Astrocyte (in vitro differentiated cells and primary cell): ENCODE results near the gene FAM199X. TPM values are rescaled to one million over a fixed set of nuclear protein-coding genes. Genes with fewer than 3 reads are reported as not detected.

ENCODE experiments used
- DNase-seq: peaks from one replicate; pipeline ENCODE4 v3.0.0-alpha.2; 2010; ENCODE audit warnings: low read depth
- FAIRE-seq: peaks from 2 replicates; lab custom pipeline; 2011; peaks lifted over from hg19 to GRCh38; lab: Jason Lieb, UNC
- H2AFZ ChIP-seq: 2 replicates; pipeline ENCODE4 v1.6.0; 2012; ENCODE audit warnings: low read depth, low read length, inconsistent platforms
- H3K27ac ChIP-seq: 2 replicates; pipeline ENCODE4 v1.5.1; 2011; ENCODE audit warnings: low read depth, low read length, inconsistent platforms
- H3K27me3 ChIP-seq: 2 replicates; pipeline ENCODE4 v1.6.0; 2011; ENCODE audit warnings: low read length, inconsistent platforms; ENCODE audit not compliant: insufficient read depth
- H3K36me3 ChIP-seq: 2 replicates; pipeline ENCODE4 v1.5.1; 2011; ENCODE audit warnings: low read length, inconsistent platforms; ENCODE audit not compliant: insufficient read depth
- H3K4me1 ChIP-seq: 2 replicates; pipeline ENCODE4 v1.5.1; 2011; ENCODE audit warnings: low read length, inconsistent platforms; ENCODE audit not compliant: insufficient read depth
- H3K4me2 ChIP-seq: 2 replicates; pipeline ENCODE4 v1.6.0; 2012; ENCODE audit warnings: low read length, inconsistent platforms
- H3K4me3 ChIP-seq: 2 replicates; pipeline ENCODE4 v1.5.1; 2011; ENCODE audit warnings: low read depth, mild to moderate bottlenecking, low read length, inconsistent platforms; ENCODE audit not compliant: insufficient read depth
- H3K79me2 ChIP-seq: 2 replicates; pipeline ENCODE4 v1.6.0; 2012; ENCODE audit warnings: mild to moderate bottlenecking, low read length, inconsistent platforms; ENCODE audit not compliant: insufficient read depth
- H3K9ac ChIP-seq: 2 replicates; pipeline ENCODE4 v1.6.0; 2012; ENCODE audit warnings: mild to moderate bottlenecking, low read length, inconsistent platforms
- H3K9me3 ChIP-seq: 2 replicates; pipeline ENCODE4 v1.5.1; 2012; ENCODE audit warnings: low read depth, mild to moderate bottlenecking, low read length, inconsistent platforms; ENCODE audit not compliant: insufficient read depth
- H4K20me1 ChIP-seq: 2 replicates; pipeline ENCODE4 v1.6.0; 2012; ENCODE audit warnings: low read length, inconsistent platforms; ENCODE audit not compliant: insufficient read depth
- H3K27ac Mint-ChIP-seq: one replicate; pipeline ENCODE4 v1.8.0; 2021; ENCODE audit warnings: mild to moderate bottlenecking, mixed read lengths; ENCODE audit not compliant: unreplicated experiment
- H3K27me3 Mint-ChIP-seq: one replicate; pipeline ENCODE4 v1.8.0; 2021; ENCODE audit warnings: low read depth, mixed read lengths; ENCODE audit not compliant: unreplicated experiment
- H3K36me3 Mint-ChIP-seq: one replicate; pipeline ENCODE4 v1.8.0; 2021; ENCODE audit warnings: low read depth, mixed read lengths; ENCODE audit not compliant: unreplicated experiment
- H3K4me1 Mint-ChIP-seq: one replicate; pipeline ENCODE4 v1.8.0; 2021; ENCODE audit warnings: low read depth, mixed read lengths; ENCODE audit not compliant: unreplicated experiment
- H3K4me3 Mint-ChIP-seq: one replicate; pipeline ENCODE4 v1.8.0; 2021; ENCODE audit warnings: mild to moderate bottlenecking, moderate library complexity, mixed read lengths; ENCODE audit not compliant: unreplicated experiment
- H3K9me3 Mint-ChIP-seq: one replicate; pipeline ENCODE4 v1.8.0; 2021; ENCODE audit warnings: mild to moderate bottlenecking, mixed read lengths; ENCODE audit not compliant: unreplicated experiment
- CTCF ChIP-seq: IDR thresholded peaks from 2 replicates; pipeline ENCODE4 v1.5.1; 2011; ENCODE audit warnings: low read depth, mild to moderate bottlenecking, inconsistent platforms, low read length, moderate library complexity; ENCODE audit not compliant: insufficient read depth
- EZH2 ChIP-seq: IDR thresholded peaks from 2 replicates; pipeline ENCODE4 v1.6.1; 2012; ENCODE audit warnings: mild to moderate bottlenecking, low read length, inconsistent platforms; ENCODE audit not compliant: insufficient read depth
- total RNA-seq: library from RNA; stranded (reverse); gene quantifications from 2 replicates; pipeline ENCODE4 v1.2.1, GENCODE V29; 2021

The FAM199X gene
- total RNA-seq, 1 donor from 2014 or later = 28.8 TPM

- no peak overlapping the region for H3K27ac ChIP-seq
- H3K9me3 ChIP-seq = no peaks in the 10 kb centered on the region
- peaks cover 6% of the 10 kb centered on the region for H3K36me3 Mint-ChIP-seq
- no peaks in the 10 kb centered on the region for H3K36me3 ChIP-seq
- no peaks in the 10 kb centered on the region for H3K4me1 ChIP-seq
- H3K4me1 Mint-ChIP-seq = peaks cover 6% of the 10 kb centered on the region
- TF ChIP-seq EZH2 = no peak
- no peak for TF ChIP-seq CTCF
- peak; percentile 17 for FAIRE-seq
- H3K27me3 ChIP-seq = no peaks in the 10 kb centered on the region
- DNase-seq = no peak
- no peak overlapping the region for H3K4me3 ChIP-seq
- H3K9ac ChIP-seq = no peak overlapping the region
- H4K20me1 ChIP-seq = no peaks in the 10 kb centered on the region
- no peak overlapping the region for H2AFZ ChIP-seq
- no peak overlapping the region for H3K27ac Mint-ChIP-seq
- no peaks in the 10 kb centered on the region for H3K9me3 Mint-ChIP-seq
- H3K4me3 Mint-ChIP-seq = no peak overlapping the region
- no peaks in the 10 kb centered on the region for H3K27me3 Mint-ChIP-seq
- peaks cover 7% of the 10 kb centered on the region for H3K79me2 ChIP-seq
- no peak overlapping the region for H3K4me2 ChIP-seq
These were observed 35.4 kb upstream of the FAM199X start for GRCh38 chrX:104130808-104131207.

- no peak overlapping the region for H3K27ac ChIP-seq
- FAIRE-seq (peak; percentile 84), DNase-seq (no peak)
- Mint-ChIP-seq H3K9me3 (no peaks in the 10 kb centered on the region), H3K27me3 (no peaks in the 10 kb centered on the region), H3K4me3 (no peak overlapping the region), H3K4me1 (peaks cover 6% of the 10 kb centered on the region), H3K36me3 (peaks cover 6% of the 10 kb centered on the region), H3K27ac (no peak overlapping the region)
- H3K4me1 ChIP-seq = no peaks in the 10 kb centered on the region
- H3K4me2 ChIP-seq = no peak overlapping the region
- no peak overlapping the region for H3K9ac ChIP-seq
- H3K4me3 ChIP-seq = no peak overlapping the region
- H3K79me2 ChIP-seq = peaks cover 7% of the 10 kb centered on the region
- H3K9me3 ChIP-seq = no peaks in the 10 kb centered on the region
- H4K20me1 ChIP-seq = no peaks in the 10 kb centered on the region
- TF ChIP-seq CTCF (no peak), EZH2 (no peak)
- H2AFZ ChIP-seq = no peak overlapping the region
- no peaks in the 10 kb centered on the region for H3K36me3 ChIP-seq
- H3K27me3 ChIP-seq = no peaks in the 10 kb centered on the region
These were observed 31.5 kb upstream of the FAM199X start for GRCh38 chrX:104134583-104135261.

- peak; percentile 76 for FAIRE-seq
- Mint-ChIP-seq H3K27ac (peak overlapping the region; percentile 41), H3K4me1 (peaks cover 4% of the 10 kb centered on the region), H3K27me3 (no peaks in the 10 kb centered on the region), H3K4me3 (no peak overlapping the region), H3K36me3 (peaks cover 2% of the 10 kb centered on the region), H3K9me3 (no peaks in the 10 kb centered on the region)
- no peak for TF ChIP-seq EZH2
- H4K20me1 ChIP-seq = no peaks in the 10 kb centered on the region
- no peak overlapping the region for H3K4me3 ChIP-seq
- no peaks in the 10 kb centered on the region for H3K4me1 ChIP-seq
- no peaks in the 10 kb centered on the region for H3K36me3 ChIP-seq
- H3K79me2 ChIP-seq = peaks cover 7% of the 10 kb centered on the region
- no peak overlapping the region for H3K4me2 ChIP-seq
- peak; percentile 16 for DNase-seq
- no peak overlapping the region for H3K9ac ChIP-seq
- H3K27ac ChIP-seq = no peak overlapping the region
- no peaks in the 10 kb centered on the region for H3K27me3 ChIP-seq
- no peak overlapping the region for H2AFZ ChIP-seq
- no peaks in the 10 kb centered on the region for H3K9me3 ChIP-seq
These were observed 30.6 kb upstream of the FAM199X start for GRCh38 chrX:104135677-104136076.
